Endodermal cell (in vitro differentiated cells): ENCODE measurements around the gene LMO1. TPM values are rescaled to one million over a fixed set of nuclear protein-coding genes. Genes with fewer than 3 reads are reported as not detected.

ENCODE experiments used
- DNase-seq: peaks from one replicate; pipeline ENCODE4 v3.0.0-alpha.2; 2017
- H3K27ac ChIP-seq: 2 replicates; pipeline ENCODE4 v1.5.1; 2013; ENCODE audit warnings: mild to moderate bottlenecking, low read depth, low read length, moderate library complexity
- H3K27me3 ChIP-seq: 2 replicates; pipeline ENCODE4 v1.6.1; 2013; ENCODE audit warnings: mild to moderate bottlenecking, low read length, moderate library complexity; ENCODE audit not compliant: insufficient read depth, control insufficient read depth, poor library complexity, severe bottlenecking
- H3K36me3 ChIP-seq: 2 replicates; pipeline ENCODE4 v1.7.0; 2013; ENCODE audit warnings: mild to moderate bottlenecking, low read length, moderate library complexity; ENCODE audit not compliant: control insufficient read depth, insufficient read depth
- H3K4me1 ChIP-seq: one replicate; pipeline ENCODE4 v1.7.0; 2013; ENCODE audit warnings: low read length; ENCODE audit not compliant: control insufficient read depth, insufficient read depth
- H3K4me3 ChIP-seq: 2 replicates; pipeline ENCODE4 v1.5.1; 2013; ENCODE audit warnings: mild to moderate bottlenecking, low read length, moderate library complexity
- H3K9ac ChIP-seq: 2 replicates; pipeline ENCODE4 v1.6.1; 2013; ENCODE audit warnings: mild to moderate bottlenecking, low read length, moderate library complexity; ENCODE audit not compliant: poor library complexity, severe bottlenecking; ENCODE audit errors: extremely low read depth
- H3K9me3 ChIP-seq: 2 replicates; pipeline ENCODE4 v1.6.1; 2013; ENCODE audit warnings: mild to moderate bottlenecking, low read length, moderate library complexity; ENCODE audit not compliant: control insufficient read depth
- H3K27ac Mint-ChIP-seq: 2 replicates; pipeline ENCODE4 v1.8.0; 2020; ENCODE audit warnings: mixed read lengths
- H3K27me3 Mint-ChIP-seq: 2 replicates; pipeline ENCODE4 v1.8.0; 2021; ENCODE audit warnings: mild to moderate bottlenecking, mixed read lengths; ENCODE audit not compliant: insufficient read depth
- H3K36me3 Mint-ChIP-seq: 2 replicates; pipeline ENCODE4 v1.8.0; 2020; ENCODE audit warnings: low read depth, mixed read lengths
- H3K4me1 Mint-ChIP-seq: 2 replicates; pipeline ENCODE4 v1.8.0; 2020; ENCODE audit warnings: mixed read lengths
- H3K4me3 Mint-ChIP-seq: 2 replicates; pipeline ENCODE4 v1.8.0; 2020; ENCODE audit warnings: mild to moderate bottlenecking, moderate library complexity, mixed read lengths
- H3K9me3 Mint-ChIP-seq: 2 replicates; pipeline ENCODE4 v1.8.0; 2020; ENCODE audit warnings: mild to moderate bottlenecking, mixed read lengths
- WGBS, 2 experiments: methylation state at CpG; one replicate each; pipeline versions ENCODE4 v1.1.5 to v1.1.7; 2013; ENCODE audit warnings: missing lambda C conversion rate in 2 of 2, mixed read lengths in 1 of 2; ENCODE audit not compliant: insufficient coverage in 1 of 2, insufficient read length in 1 of 2; 5-methylcytosine and 5-hydroxymethylcytosine counted together
- total RNA-seq, 2 donors: library from RNA; stranded (reverse); fragmentation: NEBNext Ultra II Directional in 1 of 2; extraction: Animal tissue kit (Norgen Biotek cat#: 25700) in 1 of 2; gene quantifications; 2 replicates in 1 of 2; 3 replicates in 1 of 2; pipeline ENCODE4 v1.2.1, GENCODE V29; 2021
- TF ChIP-seq, protein P1 (sequence below): fragments of 200-600 bp; sonication (generic); conservative IDR thresholded peaks from 2 replicates; pipeline ENCODE4 v1.5.0; 2021; ENCODE audit warnings: antibody characterized with exemption, mild to moderate bottlenecking

The LMO1 gene
- total RNA-seq, 2 donors from 2014 or later: 0.46 TPM; not detected in 1

DNA sequence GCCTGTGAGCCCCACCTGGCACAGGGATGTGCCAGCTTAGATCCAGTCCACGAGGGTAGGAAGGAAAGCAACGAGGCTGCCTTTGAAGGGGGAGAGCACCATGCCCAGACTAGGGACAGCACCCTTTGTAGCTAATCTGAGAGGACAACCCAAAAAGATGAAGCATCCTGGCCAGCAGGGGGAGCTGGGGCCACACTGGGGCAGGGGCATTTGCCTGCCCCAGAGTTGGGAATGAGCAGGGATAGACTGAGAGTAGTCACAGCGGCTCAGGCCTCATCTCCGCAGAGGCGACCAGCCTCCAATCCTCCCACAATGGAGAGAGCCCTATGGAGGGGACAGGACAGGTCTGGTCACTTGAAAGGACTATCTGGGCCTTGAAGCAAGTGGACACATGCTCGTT lies 16.4 kb downstream of the LMO1 start:
- peaks cover 9% of the 10 kb centered on the region for H3K4me1 ChIP-seq
- WGBS, 2 experiments: 90 to 92% methylated on average over 4 to 6 of the region's 6 CpGs
- H3K4me1 Mint-ChIP-seq: peaks cover 19% of the 10 kb centered on the region
- H3K4me3 Mint-ChIP-seq: no peak overlapping the region
- H3K9me3 Mint-ChIP-seq: no peaks in the 10 kb centered on the region
- peaks cover 10% of the 10 kb centered on the region for H3K27me3 ChIP-seq
- no peak overlapping the region for H3K27ac Mint-ChIP-seq
- no peaks in the 10 kb centered on the region for H3K36me3 ChIP-seq
- no peak overlapping the region for H3K4me3 ChIP-seq
- H3K9me3 ChIP-seq: no peaks in the 10 kb centered on the region
- TF ChIP-seq, protein P1, sequence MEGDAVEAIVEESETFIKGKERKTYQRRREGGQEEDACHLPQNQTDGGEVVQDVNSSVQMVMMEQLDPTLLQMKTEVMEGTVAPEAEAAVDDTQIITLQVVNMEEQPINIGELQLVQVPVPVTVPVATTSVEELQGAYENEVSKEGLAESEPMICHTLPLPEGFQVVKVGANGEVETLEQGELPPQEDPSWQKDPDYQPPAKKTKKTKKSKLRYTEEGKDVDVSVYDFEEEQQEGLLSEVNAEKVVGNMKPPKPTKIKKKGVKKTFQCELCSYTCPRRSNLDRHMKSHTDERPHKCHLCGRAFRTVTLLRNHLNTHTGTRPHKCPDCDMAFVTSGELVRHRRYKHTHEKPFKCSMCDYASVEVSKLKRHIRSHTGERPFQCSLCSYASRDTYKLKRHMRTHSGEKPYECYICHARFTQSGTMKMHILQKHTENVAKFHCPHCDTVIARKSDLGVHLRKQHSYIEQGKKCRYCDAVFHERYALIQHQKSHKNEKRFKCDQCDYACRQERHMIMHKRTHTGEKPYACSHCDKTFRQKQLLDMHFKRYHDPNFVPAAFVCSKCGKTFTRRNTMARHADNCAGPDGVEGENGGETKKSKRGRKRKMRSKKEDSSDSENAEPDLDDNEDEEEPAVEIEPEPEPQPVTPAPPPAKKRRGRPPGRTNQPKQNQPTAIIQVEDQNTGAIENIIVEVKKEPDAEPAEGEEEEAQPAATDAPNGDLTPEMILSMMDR: peak; percentile 76
- DNase-seq: peak; percentile 76
- H3K27ac ChIP-seq: no peak overlapping the region
- no peaks in the 10 kb centered on the region for H3K36me3 Mint-ChIP-seq
- H3K27me3 Mint-ChIP-seq: peaks cover 24% of the 10 kb centered on the region
- H3K9ac ChIP-seq: no peak overlapping the region

DNA sequence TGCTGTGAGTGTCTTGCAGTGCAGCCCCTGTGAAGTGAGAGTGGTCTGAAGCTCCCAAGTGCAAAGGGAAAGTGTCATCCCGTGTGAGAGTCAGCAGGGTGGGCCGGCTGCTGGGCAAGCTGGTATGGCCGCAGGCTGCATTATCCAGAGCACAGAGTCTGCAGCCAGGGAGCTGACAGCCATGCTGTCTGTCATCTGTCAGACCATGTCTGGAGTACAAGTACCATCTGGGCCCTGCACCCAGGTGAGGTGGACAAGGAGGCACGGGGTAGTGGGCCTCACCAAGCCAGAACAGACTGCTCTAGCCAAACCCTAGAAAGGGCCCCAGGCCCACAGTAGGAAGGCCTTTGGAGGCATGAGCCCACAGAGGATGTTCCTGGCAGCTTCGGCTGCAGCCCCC lies 20.2 kb downstream of the LMO1 start:
- Histone ChIP-seq H3K9ac (no peak overlapping the region), H3K9me3 (no peaks in the 10 kb centered on the region), H3K36me3 (no peaks in the 10 kb centered on the region), H3K27ac (peak overlapping the region; percentile 47), H3K27me3 (peaks cover 4% of the 10 kb centered on the region), H3K4me3 (no peak overlapping the region), H3K4me1 (peaks cover 7% of the 10 kb centered on the region)
- Mint-ChIP-seq H3K4me1 (peaks cover 18% of the 10 kb centered on the region), H3K36me3 (no peaks in the 10 kb centered on the region), H3K27ac (no peak overlapping the region), H3K4me3 (no peak overlapping the region), H3K9me3 (no peaks in the 10 kb centered on the region), H3K27me3 (peaks cover 34% of the 10 kb centered on the region)
- DNase-seq: no peak
- TF ChIP-seq, protein P1: no peak
- WGBS, 2 experiments: 77 to 78% methylated on average over 5 of the region's 5 CpGs

DNA sequence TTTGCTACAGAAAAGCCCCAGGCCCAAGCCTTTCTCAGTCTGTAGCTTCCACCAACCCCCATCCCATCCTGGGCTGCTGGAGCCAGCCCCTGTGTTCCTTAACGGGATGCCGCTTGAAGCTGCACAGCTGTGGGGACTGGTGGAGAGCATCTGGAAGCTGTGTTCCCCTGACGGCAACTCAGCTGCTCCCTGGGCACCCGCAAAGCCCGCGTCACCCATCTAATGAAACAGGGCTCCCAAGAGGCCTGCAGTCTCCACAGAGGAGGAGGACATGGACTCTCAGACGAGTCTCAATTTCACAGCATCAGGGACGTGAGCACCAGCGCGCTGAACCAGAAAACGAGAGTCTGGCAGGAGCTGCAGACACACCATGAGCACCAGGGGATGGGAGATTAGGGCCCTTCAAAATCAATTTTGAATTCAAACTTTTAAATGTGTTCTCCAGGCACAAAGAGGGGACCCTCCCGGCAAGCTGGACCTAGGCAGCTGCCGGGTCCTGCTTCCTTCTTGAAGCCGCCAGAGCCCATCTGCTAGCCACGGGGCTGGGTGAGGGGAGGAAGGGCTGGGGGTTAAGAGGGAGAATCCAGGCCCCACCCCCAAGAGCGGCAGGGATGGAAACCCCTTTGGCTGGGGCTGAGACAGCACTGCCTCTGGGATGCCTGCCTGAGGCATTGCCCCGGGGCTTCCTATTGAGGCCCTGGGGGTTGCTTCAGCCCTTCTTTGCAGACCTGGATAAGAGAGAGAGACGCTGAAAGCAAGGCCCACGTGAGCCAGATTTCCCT lies 21.0 kb downstream of the LMO1 start:
- no peak overlapping the region for H3K9ac ChIP-seq
- H3K27me3 Mint-ChIP-seq: peaks cover 28% of the 10 kb centered on the region
- H3K4me3 ChIP-seq: no peak overlapping the region
- no peaks in the 10 kb centered on the region for H3K36me3 ChIP-seq
- H3K4me1 Mint-ChIP-seq: peaks cover 18% of the 10 kb centered on the region
- H3K27me3 ChIP-seq: no peaks in the 10 kb centered on the region
- WGBS, 2 experiments: 58 to 60% methylated on average over 10 to 19 of the region's 19 CpGs
- no peak overlapping the region for H3K4me3 Mint-ChIP-seq
- H3K9me3 Mint-ChIP-seq: no peaks in the 10 kb centered on the region
- H3K27ac ChIP-seq: peak overlapping the region; percentile 50
- peak; percentile 77 for DNase-seq
- no peaks in the 10 kb centered on the region for H3K36me3 Mint-ChIP-seq
- no peak overlapping the region for H3K27ac Mint-ChIP-seq
- H3K4me1 ChIP-seq: peaks cover 7% of the 10 kb centered on the region
- no peaks in the 10 kb centered on the region for H3K9me3 ChIP-seq
- TF ChIP-seq, protein P1: no peak
